ENCODE measurements around the gene EPHA1.
A peak's percentile ranks its signal among the peaks of the same experiment; 100 is the strongest.

The EPHA1 gene

DNA sequence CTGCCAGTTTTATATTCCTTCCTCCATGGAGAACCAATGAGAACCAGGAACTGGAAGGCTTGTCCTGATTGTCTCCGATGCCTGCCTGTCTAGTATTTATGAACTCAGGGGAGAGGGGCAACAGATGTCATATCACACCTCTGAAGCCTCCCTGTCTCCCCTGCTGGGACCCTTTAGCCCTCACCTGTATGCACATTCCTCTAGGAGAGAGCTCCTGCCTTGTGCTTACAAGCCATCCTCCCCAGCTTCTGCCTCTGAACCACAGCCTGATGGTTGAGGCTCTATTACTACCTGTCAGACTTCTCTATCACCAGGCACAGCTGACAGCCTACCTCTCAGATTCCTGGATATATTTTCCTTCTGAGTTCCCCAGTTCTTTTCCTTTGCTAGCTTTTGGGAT, 40.3 kb downstream of the EPHA1 start:
- DNase-seq: no peak

DNA sequence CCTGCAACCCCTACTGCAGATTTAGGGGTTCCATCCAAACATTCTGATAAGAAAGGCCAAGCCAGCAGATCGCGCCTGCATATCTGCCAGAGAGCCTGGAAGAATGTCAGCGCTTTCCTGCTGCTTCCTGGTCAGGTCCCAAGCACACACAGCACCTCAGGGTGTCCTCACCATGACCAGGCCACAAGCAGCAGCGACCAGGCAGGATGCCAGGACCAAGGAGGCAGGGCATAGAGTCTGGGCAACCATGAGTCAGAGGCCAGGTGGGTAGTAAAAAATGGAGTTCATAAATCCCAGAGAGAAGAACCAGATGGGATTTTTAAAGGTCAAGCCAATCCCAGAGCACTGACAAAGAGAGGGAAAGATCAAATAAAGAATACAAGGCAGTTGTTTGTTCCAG, 40.7 kb downstream of the EPHA1 start:
- DNase-seq: no peak

DNA sequence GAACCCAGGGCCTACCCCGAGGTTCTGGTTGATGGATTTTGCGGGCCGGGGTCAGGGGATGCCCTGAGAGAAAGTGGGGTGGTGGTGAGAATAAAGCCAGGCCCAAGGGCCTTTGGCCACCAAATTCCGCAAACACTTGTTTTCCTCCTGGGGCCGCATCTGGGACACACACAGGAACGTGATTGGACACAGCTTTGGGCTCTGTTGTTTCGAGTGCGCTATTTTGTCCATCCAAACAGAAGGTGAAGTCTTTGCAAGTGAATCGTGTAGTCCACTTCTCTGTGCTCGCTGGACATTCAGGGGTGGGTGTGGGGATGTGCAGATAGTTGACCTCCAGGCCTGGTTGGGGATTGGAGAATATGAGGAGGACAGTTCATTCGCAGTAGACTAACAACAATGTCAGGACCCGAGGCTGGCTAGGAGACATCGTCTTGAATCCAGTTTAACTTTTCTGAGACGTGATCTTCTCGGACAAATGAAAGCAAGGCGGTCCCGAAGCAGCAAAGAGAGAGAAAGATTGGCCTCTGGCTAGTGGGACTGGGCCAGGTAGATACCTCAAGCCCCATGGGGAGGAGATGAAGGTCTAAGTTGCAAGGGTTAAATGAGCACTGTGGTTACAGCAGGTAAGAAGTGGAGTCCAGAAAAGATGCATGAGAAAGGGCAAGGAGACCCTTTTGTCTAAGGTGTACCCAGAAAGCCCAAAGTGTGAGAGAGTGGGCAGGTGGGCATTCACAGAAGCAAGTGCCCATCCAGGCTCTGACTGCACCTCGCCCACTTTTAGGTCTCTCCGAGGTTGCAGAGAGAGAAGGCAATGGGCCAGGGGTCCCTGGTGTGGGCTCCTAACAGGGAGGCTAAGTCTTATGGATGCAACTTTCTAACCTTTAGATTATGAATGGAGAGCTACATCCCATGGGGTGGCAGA, 45.4 kb downstream of the EPHA1 start:
- no peak for DNase-seq

DNA sequence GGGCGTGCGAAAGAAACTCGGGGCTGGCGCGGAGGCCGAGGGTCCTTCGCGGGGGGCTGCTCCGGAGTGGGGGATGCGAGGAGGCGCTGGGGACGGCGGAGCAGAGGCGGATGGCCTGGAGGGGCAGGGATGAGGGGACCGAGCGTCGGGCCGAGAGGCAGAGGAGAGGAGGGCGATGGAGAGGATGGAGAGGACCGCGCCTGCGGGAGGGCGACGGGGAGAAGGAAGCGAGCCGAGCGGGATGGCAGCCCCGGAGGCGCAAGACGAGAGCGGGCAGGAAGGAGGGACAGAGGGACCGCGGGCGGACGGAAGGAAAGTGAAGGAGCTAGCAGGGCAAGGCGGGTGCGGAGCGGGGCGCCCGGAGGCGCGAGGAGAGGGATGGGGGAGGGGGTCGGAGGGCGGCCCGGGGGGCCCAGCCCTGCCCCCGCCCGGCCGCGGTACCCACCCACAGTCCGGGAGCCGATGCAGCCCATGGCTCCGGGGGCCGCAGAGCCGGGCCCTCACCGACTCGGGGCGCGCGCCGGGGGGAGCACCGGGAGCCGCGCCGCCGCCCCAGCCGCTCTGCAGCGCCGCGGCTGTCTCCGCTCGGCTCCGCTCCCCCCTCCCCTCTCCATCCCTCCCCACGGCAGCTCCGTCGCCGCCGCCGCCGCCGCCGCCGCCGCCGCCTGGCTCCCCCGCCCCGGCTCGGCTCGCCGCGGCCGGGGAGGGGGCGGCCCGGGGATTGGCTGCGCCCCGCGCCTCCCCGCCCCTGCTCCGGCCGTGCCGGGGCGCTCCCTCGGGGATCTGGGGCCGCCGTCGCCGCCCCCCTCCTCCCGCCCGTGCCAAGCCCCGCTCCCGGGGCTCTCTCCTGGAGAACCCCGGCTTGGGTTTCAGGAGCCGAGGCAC, 46.3 kb downstream of the EPHA1 start, which contains the start of gene FAM131B:
Gene FAM131B, minus strand, starts transcription at position 583 of the 885 bp plus-strand sequence. Its CDS starts 110 bp downstream, at position 473.
- DNase-seq: peak in 1 of 2 experiments; percentile 25

DNA sequence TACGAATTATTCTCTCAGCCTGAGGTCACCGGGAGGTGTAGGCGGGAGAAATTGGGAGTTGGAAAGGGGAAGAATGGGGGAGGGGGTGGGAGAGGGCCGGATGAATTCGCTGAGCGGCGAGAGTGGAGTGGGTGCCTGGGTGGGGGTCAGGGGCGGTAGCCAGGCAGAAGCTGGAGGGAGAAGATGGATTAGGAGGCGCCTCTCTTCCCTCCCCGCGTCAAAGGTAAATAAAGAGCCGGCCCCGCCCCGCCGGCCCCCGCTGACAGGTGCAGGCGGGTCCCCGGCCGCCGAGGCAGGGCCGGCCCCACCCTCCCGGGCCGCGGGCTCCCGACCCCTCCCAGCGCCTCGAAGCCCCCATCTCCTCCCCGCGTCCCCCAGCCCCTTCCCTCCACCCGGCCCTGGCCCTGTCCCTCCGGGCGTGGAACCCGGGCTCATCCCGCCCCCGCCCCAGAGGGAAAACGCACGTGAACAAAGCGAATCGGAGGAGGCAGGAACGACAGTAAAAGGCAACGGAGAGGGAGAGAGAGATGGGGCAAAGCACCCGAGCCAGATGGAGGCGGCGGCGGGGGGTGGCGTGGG, 47.0 kb downstream of the EPHA1 start:
- DNase-seq: no peak

DNA sequence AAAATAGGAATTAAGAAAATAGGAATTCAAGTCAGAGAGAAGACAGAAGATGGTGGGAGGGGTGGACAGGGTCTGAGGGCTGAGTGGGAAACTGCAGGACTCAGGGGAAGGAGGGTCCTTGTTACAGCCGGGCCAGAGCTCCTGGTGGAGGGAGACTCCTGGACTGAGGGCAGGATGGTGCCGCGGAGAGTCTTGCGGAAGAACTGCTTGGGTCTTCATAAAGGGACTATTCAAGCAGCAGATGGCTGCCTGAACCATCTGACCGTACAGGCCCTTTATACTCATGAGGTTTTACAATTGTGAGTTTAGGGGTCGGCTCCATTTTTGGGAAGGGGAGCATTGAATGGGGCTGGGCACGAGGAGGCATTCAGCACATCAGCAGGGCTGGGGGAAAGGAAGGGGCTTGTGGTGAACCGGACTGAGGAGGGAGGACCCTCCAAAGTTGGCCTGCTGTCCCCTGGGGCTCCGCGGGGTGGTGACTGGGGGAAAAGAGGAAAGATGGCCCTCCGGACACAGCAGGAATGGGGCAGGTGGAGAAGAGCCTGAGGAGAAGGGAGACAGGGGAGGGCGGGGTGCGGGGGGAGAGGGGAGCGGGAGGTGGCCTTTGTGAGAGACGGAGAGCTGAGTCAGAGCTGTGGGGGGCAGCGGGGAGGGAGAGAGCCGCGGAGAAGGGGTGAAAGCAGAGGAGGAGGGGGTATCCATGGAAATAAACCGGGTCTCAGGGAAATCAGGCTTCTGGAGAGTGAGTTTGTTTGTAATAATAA, 47.7 kb downstream of the EPHA1 start:
- DNase-seq: no peak

DNA sequence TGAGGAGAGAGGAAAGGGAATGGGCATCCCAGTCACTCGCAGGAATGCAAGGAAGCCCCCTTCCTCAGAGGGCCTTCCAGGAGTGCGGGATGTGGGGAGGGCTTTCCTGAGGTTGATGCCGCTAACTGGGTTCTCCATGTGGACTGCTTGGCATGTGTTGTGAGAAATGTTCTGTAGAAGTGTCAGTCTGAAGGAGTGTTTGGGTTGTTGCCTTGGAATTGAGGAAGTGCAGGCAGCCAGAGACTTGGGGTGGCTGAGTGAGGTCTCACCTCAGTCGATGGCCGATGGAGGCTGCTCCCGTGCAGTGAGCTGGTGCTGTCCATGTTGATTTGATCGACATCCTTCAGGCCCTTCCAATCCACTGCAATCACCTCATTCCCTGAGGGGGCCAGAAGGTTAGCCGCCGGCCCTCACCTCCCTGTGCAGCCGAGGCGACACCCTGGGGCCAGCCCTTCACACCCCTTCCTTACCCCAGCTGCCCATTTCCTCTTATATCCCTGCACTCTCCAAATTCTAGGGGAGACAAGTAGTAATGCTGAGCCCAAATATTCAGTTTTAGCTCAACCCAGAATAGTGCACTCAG, 48.8 kb downstream of the EPHA1 start:
- DNase-seq: no peak

DNA sequence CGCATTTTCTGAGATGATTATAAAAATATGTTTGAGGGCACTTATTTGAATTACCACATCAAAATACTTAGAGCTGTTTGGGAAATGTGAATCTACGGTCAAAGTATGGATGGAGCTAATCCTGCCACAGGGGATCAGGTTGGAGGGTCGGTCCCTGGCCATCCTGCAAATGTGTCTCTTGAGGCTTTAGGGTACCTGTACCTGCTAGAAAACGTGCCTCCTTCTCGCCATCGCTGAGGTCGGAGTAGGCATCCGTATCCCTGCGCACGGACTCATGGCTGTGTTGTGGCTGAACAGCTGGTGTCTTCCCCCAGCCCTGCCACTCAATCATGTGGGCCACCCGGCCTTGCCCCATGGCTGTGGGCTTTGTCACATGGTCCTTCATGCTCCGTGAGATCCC, 50.0 kb downstream of the EPHA1 start:
- DNase-seq: no peak

DNA sequence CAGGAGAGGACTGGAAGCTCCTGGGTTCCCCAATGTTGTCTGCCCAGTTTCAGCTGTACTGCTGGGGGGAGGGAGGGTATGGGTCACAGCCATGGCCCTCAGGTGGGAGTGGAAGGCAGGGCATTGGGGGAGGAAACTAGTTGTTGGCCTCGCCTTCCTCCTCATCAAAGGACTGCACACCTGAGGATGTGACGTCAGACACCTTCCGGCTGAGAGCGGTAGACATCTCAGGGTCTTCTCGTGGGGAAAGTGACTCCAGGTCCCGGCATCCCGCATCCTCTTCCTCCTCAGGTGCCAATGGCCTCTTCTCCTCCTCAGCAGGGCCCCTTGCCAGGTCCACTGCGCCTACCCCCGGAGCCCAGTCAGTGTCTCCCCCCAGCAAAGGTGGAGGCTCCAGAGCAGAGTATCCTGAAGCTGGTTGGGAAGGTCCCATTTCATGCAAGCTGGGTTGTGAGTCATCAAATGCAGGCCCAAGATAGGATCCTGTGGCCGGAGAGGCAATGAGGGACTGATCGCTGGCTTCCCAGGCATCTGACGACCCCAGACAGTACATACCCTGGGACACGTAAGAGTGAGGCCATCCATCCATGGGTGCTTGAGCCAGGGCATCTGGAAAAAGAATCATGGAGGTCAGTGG, 52.1 kb downstream of the EPHA1 start:
- DNase-seq: no peak

DNA sequence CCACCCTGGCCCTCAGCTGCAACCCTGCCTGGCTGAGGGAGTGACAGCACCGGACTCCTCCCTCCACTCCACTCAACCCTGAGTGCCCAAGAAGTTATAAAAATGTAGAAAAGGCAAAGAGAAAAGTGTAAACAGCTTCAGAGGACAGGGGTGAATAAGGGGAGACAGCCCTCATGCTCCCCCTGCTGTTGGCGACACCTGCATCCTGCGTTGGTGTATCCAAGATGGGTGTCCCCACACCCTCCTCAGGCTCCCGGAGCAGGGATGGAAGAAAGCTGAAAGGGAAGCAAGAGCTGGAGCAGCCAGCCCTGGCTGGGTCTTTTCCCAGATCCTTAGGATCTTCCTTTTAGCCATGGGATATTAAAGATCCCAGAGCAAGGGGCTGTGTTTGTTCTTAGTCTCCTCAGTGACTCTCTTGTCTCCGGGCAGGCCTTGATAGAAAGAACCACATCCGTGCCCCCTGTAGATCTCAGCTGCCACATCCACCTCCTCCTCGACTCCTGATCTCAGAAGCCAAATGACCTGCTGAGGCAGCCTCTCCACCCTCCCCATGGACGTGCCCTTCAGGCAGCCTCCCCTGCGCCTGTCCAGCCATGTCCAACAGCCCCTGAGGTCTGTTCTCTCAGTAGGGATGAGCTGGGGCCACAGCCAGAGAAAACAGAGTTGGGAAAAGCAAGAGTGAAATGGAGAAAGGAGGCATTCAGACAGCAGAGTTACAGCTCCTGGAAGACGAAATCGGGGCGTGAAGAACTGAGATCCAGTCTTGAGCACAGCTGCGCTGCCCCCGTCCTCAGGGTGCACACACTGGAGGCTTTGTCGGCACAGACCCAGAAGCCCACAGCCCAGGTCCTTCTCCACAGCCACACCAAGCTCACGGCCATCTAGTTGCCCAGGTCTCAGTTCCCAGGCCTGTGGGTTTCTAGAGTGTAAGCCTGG, 52.9 kb downstream of the EPHA1 start:
- DNase-seq: no peak

DNA sequence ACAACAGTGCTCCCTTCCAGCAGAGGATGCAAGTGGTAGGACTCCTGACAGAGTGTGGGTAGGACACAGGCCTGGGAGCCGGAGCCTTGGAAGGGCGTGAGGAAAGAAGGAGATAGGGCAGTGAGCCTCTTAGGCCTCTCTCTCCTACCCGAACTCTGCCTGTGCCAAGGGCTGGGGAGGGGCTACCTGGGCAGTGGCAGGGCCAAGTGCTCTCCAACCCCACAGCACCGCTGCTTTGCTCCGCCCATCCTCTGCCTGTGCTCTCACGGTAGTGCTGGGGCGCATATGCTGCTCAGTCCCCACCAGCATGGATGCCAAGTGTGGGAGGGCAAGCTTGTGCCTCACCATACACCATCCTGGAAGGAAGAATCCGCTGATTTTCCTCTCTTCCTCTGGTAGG, 53.7 kb downstream of the EPHA1 start:
- DNase-seq: no peak

DNA sequence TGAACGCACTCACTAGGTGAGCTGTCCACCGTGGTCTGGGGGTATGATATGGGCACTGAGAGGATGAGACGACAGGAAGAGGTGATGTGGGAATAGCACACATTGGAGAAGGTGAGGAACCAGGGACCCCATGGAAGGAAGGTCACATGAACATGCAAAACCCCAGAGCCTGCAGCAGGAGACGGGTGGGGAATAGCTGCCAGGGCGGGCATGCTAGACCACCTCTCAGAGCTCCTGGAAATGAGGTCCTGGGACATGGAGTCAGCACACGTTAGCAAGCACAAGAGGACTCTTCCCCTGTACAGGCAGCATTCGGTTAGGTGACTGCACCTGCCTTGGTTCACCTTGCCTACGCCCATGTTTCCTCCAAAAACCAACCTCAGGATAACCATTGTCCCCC, 54.3 kb downstream of the EPHA1 start:
- DNase-seq: no peak

DNA sequence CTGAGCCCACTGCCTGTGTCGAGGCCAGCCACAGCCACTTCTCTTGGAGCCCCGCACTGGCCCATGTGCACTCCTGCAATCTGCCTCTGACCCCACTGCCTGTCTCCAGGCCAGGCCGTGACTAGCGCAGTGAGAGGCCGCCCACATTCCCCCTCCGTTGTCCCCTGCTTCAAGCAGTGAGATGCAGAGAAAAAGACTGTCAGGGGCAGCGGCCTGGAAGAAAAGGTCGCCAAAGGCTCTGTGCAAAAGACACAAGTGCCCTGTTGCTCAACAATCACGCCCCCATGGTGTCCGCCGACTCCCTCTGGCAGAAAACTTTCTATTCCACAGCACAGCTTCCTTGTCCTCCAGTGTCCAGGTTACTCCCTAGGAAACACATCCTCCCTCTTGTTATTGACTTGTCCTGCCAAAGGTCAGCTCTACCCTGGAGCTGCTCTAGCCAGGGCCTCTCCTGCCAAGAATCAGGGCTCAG, 56.1 kb downstream of the EPHA1 start:
- DNase-seq: no peak

DNA sequence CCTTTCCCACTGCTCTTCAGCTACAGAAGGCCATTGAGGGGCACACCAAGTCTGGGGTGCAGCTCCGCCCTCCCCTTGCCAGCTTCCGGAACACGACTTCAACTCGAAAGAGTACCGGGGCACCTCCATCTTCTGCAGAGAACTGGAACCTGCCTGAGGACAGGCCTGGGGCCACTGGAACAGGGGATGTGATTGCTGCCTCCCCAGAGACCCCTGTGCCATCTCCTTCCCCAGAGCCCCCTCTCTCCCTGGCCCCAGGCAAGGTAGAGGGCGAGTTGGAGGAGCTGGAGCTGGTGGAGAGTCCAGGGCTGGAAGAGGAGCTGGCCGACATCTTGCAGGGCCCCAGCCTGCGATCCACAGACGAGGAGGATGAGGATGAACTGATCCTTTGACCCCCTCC, 57.1 kb downstream of the EPHA1 start:
- no peak for DNase-seq

DNA sequence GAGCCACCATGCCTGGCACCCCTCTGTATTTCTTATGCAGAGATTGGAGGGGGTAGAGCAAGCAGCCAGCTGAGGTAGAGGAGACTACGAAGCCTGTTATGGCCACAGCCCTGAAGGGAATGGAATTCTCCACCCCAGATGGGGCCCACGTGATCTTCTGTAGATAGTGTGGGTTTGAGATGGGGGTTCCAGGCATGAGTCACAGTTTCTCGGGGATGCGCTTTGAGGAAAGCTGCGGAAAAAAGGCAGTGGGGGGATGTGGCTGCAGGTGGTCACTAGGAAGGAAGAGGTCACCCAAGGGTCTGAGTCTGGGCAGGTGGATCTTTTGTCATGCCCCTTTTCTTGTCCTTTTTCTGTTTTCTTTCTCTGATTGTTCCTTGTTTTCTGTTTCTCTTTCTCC, 57.6 kb downstream of the EPHA1 start:
- DNase-seq: no peak

DNA sequence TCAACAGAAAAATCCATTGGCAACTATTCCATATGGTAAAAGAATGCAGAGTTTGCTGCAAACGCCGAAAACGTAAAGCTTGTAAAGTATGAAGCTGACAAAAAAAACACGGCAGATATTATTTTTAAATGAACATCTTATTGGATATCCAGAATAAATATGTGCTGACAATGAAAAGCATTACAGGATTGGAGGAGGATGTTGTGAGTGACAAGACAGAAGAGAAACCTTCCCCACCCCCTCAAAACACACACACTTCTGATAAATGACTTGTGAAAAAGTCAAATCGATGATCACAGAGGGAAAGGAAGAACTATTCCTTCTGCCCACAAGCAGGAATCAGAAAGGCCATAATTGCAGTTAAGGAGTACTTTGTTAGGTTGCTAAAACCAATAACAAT, 60.7 kb downstream of the EPHA1 start:
- no peak for DNase-seq

DNA sequence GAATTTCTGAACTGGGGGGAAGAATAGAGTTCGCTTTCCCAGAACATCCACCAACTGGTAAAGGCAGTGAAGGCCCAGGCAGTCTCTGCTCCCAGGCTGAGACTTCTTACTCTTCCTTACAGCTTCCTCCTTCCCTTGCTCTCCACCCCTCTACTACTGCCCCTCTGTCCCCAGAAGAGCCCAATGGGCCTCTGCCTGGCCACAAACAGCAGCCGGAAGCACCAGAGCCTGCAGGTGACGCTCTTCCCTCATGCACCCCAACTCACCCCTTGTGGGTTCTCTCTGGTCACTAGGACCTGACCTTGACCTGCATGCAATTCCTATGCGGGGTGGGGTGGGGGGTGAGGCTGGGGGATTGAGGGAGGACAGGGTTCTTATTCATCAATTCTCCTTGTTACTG, 62.6 kb downstream of the EPHA1 start:
- DNase-seq: no peak

DNA sequence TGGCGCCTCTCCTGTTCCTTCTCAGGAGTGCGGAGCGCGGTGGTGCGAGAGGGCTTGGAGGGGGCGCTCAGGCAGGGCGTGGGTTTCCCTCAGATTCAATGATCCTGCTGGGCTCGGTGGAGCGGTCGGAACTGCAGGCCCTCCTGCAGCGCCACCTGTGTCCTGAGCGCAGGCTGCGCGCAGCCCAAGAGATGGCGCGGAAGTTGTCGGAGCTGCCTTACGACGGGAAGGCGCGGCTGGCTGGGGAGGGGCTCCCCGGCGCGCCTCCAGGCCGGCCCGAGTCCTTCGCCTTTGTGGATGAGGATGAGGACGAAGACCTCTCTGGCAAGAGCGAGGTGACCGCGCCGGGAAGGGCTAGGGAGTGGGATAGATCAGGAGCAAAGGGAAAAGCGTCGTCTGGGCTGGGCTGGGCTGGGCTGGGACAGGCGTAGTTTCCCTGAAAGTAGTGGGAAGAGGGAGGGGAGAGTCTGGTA, 63.2 kb downstream of the EPHA1 start:
- DNase-seq: peak; percentile 57 to 61

DNA sequence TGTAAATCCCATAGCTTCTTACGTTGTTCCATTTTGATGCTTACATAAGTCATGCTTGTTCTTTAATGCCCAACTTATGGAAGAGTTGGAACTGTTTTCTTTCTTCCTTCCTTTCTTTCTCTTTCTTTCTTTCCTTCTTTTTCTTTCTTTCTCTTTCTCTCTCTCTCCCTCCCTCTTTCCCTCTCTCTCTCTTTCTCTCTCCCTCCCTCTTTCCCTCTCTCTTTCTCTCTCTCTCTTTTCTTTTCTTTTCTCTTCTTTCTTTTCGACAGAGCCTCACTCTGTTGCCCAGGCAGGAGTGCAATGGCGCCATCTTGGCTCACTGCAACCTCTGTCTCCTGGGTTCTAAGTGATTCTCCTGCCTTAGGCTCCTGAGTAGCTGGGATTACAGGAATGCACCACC, 65.1 kb downstream of the EPHA1 start:
- no peak for DNase-seq

DNA sequence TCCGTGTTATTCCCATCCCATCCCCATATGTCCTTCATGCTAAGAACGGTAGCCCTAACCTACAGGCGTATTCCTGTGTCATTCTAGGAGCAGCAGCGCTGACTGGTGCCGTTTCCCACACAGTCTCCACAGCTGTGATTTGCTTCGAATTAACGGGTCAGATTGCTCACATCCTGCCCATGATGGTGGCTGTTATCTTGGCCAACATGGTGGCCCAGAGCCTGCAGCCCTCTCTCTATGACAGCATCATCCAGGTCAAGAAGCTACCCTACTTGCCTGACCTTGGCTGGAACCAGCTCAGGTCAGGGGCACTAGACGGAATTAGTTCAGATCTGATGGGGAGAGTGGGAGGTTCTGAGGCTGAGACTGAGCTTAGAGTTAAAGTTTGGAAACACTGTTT, 66.8 kb downstream of the EPHA1 start:
- DNase-seq: no peak
